GM23338 (cell line): ENCODE results near the gene MARCKSL1. TPM values are rescaled to one million over a fixed set of nuclear protein-coding genes. Genes with fewer than 3 reads are reported as not detected.

Experiments used
- ATAC-seq: fragments of 200-7000 bp; cut with Tn5 transposase; 3 replicates; pipeline ENCODE4 v1.9.1; 2020
- DNase-seq: peaks from one replicate; pipeline ENCODE4 v3.0.0-alpha.2; 2015; ENCODE audit warnings: low spot score
- H2AFZ ChIP-seq: fragments of 200-600 bp; sonication (generic); 2 replicates; pipeline ENCODE4 v1.8.0; 2016; ENCODE audit warnings: antibody characterized with exemption, mild to moderate bottlenecking, moderate library complexity
- H3F3A ChIP-seq: fragments of 200-600 bp; sonication (generic); replicated peaks from 2 replicates; pipeline ENCODE4 v1.8.0; 2017; ENCODE audit warnings: antibody characterized with exemption, mixed run types, low read depth
- H3K27ac ChIP-seq: fragments of 200-600 bp; sonication (generic); 2 replicates; pipeline ENCODE4 v1.6.1; 2016; ENCODE audit warnings: low read depth
- H3K27me3 ChIP-seq: fragments of 200-600 bp; sonication (generic); 2 replicates; pipeline ENCODE4 v1.8.0; 2016; ENCODE audit warnings: mild to moderate bottlenecking, mixed run types, moderate library complexity; ENCODE audit not compliant: insufficient read depth
- H3K36me3 ChIP-seq: fragments of 200-600 bp; sonication (generic); 2 replicates; pipeline ENCODE4 v1.8.0; 2016; ENCODE audit warnings: mild to moderate bottlenecking; ENCODE audit not compliant: insufficient read depth
- H3K4me1 ChIP-seq: fragments of 200-600 bp; sonication (generic); 2 replicates; pipeline ENCODE4 v1.8.0; 2016; ENCODE audit warnings: mild to moderate bottlenecking, moderate library complexity; ENCODE audit not compliant: insufficient read depth
- H3K4me2 ChIP-seq: fragments of 200-600 bp; sonication (generic); 2 replicates; pipeline ENCODE4 v1.7.1; 2017; ENCODE audit warnings: mixed run types
- H3K4me3 ChIP-seq: fragments of 200-600 bp; sonication (generic); 2 replicates; pipeline ENCODE4 v1.6.1; 2016; ENCODE audit warnings: mixed run types
- H3K79me2 ChIP-seq: fragments of 200-600 bp; sonication (generic); replicated peaks from 2 replicates; pipeline ENCODE4 v1.8.0; 2017; ENCODE audit warnings: mild to moderate bottlenecking; ENCODE audit not compliant: insufficient read depth
- H3K9me2 ChIP-seq: fragments of 200-600 bp; sonication (generic); 2 replicates; pipeline ENCODE4 v1.8.0; 2017; ENCODE audit not compliant: insufficient read depth
- H4K20me1 ChIP-seq: fragments of 200-600 bp; sonication (generic); replicated peaks from 2 replicates; pipeline ENCODE4 v1.8.0; 2017; ENCODE audit warnings: mild to moderate bottlenecking; ENCODE audit not compliant: insufficient read depth
- H3K27ac Mint-ChIP-seq: 2 replicates; pipeline ENCODE4 v1.8.0; 2020; ENCODE audit warnings: inconsistent platforms, mild to moderate bottlenecking, moderate library complexity, mixed read lengths
- H3K27me3 Mint-ChIP-seq: 3 replicates; pipeline ENCODE4 v1.8.0; 2022; ENCODE audit warnings: low read depth, mild to moderate bottlenecking, moderate library complexity, mixed read lengths, inconsistent platforms; ENCODE audit not compliant: insufficient read depth, poor library complexity
- H3K36me3 Mint-ChIP-seq: 3 replicates; pipeline ENCODE4 v1.8.0; 2021; ENCODE audit warnings: low read depth, mild to moderate bottlenecking, inconsistent platforms, moderate library complexity, mixed read lengths
- H3K4me1 Mint-ChIP-seq: 3 replicates; pipeline ENCODE4 v1.8.0; 2020; ENCODE audit warnings: mild to moderate bottlenecking, inconsistent platforms, mixed read lengths
- H3K4me3 Mint-ChIP-seq: 3 replicates; pipeline ENCODE4 v1.8.0; 2021; ENCODE audit warnings: moderate library complexity, mild to moderate bottlenecking, inconsistent platforms, mixed read lengths
- H3K9me3 Mint-ChIP-seq: 3 replicates; pipeline ENCODE4 v1.8.0; 2020; ENCODE audit warnings: moderate library complexity, mild to moderate bottlenecking, inconsistent platforms, mixed read lengths
- ETS1 ChIP-seq: IDR thresholded peaks from 2 replicates; pipeline ENCODE4 v1.6.1; 2016; ENCODE audit warnings: antibody characterized with exemption
- EZH2 ChIP-seq: fragments of 200-600 bp; sonication (generic); IDR thresholded peaks from one replicate; pipeline ENCODE4 v1.8.0; 2017; ENCODE audit warnings: antibody characterized with exemption, mild to moderate bottlenecking, low read depth; ENCODE audit not compliant: unreplicated experiment
- EZH2phosphoT487 ChIP-seq: fragments of 200-600 bp; sonication (generic); IDR thresholded peaks from one replicate; pipeline ENCODE4 v1.8.1; 2018; ENCODE audit warnings: antibody characterized with exemption; ENCODE audit not compliant: unreplicated experiment
- JUNB ChIP-seq: IDR thresholded peaks from one replicate; pipeline ENCODE4 v1.6.1; 2016; ENCODE audit warnings: antibody characterized with exemption; ENCODE audit not compliant: unreplicated experiment
- POLR2AphosphoS5 ChIP-seq: IDR thresholded peaks from 2 replicates; pipeline ENCODE4 v1.6.1; 2016; ENCODE audit warnings: antibody characterized with exemption, low read depth
- REST ChIP-seq: IDR thresholded peaks from one replicate; pipeline ENCODE4 v1.6.1; 2018; ENCODE audit warnings: antibody characterized with exemption; ENCODE audit not compliant: unreplicated experiment
- STAT1 ChIP-seq: IDR thresholded peaks from one replicate; pipeline ENCODE4 v1.6.1; 2016; ENCODE audit warnings: antibody characterized with exemption; ENCODE audit not compliant: unreplicated experiment
- ZNF114 ChIP-seq: fragments of 250-450 bp; sonication (Bioruptor Pico); IDR thresholded peaks from 2 replicates; pipeline ENCODE4 v1.5.0; 2020; ENCODE audit warnings: mild to moderate bottlenecking, moderate library complexity
- ZNF331 ChIP-seq: fragments of 250-450 bp; sonication (Bioruptor Pico); IDR thresholded peaks from 2 replicates; pipeline ENCODE4 v1.5.0; 2020; ENCODE audit warnings: low read depth, mild to moderate bottlenecking, moderate library complexity
- ZNF462 ChIP-seq: fragments of 250-450 bp; sonication (Bioruptor Pico); IDR thresholded peaks from 2 replicates; pipeline ENCODE4 v1.5.0; 2020; ENCODE audit warnings: mild to moderate bottlenecking, moderate library complexity
- polyA plus RNA-seq: library from polyadenylated mRNA; unstranded; fragments of >200 nt; fragmentation: Nextera tagmentation; extraction: Ambion mirVana; gene quantifications from 2 replicates; pipeline ENCODE4 v1.2.1, GENCODE V29; 2016
- total RNA-seq: library from RNA; depleted of rRNA; stranded (reverse); fragments of >200 nt; shearing (Covaris generic); gene quantifications from 2 replicates; pipeline ENCODE4 v1.2.3, GENCODE V29; 2014
- TF ChIP-seq, protein P1 (sequence below), 2 experiments: fragments of 200-600 bp in 1 of 2; sonication (generic) in 1 of 2; conservative IDR thresholded peaks; 2 replicates each; pipeline versions ENCODE4 v1.5.1 to v1.6.1; 2016 to 2017; ENCODE audit warnings: antibody characterized with exemption in 2 of 2, low read depth in 2 of 2, mild to moderate bottlenecking in 2 of 2, moderate library complexity in 1 of 2

The MARCKSL1 gene
- total and polyA plus RNA-seq, 2 experiments from 2014 or later = 329 to 553 TPM

DNA sequence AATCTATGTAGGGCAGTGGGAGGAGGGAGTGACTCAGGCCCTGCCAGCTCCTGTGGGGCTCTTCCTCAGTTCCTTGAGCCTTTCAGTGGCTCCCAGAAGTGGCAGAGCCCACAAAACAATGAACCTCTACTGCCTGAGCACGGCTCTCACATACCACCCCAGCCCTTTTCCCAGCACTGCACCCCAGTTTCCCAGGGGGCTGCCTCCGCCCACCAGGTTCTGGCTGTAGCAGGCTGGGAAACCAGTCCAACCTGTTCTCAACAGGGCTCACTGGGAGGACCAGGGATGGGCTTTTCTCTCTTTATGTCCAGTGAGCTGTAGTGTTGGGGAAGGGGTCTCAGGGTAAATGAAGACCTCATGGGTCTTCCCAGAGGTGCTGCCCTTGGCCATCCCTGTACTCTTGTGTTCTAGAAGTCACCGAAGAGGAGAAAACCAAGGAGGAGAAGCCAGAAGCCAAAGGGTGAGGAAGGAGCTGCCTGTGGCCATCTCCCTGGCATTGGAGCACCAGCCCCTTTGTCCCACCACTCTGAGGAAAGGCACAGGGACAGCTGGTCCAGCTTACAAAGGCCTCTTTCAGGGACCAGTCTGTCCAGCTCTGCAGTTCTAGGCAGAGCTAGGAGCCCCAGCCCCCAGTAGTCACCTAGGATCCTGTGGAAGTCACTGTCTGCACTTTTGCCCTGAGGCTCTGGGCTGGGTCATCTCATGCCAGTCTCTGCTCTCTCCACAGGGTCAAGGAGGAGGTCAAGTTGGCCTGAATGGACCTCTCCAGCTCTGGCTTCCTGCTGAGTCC lies 3.5 kb downstream of the MARCKSL1 start (continued):
- TF ChIP-seq STAT1 (no peak), EZH2phosphoT487 (no peak), ETS1 (no peak)
- TF ChIP-seq, protein P1, sequence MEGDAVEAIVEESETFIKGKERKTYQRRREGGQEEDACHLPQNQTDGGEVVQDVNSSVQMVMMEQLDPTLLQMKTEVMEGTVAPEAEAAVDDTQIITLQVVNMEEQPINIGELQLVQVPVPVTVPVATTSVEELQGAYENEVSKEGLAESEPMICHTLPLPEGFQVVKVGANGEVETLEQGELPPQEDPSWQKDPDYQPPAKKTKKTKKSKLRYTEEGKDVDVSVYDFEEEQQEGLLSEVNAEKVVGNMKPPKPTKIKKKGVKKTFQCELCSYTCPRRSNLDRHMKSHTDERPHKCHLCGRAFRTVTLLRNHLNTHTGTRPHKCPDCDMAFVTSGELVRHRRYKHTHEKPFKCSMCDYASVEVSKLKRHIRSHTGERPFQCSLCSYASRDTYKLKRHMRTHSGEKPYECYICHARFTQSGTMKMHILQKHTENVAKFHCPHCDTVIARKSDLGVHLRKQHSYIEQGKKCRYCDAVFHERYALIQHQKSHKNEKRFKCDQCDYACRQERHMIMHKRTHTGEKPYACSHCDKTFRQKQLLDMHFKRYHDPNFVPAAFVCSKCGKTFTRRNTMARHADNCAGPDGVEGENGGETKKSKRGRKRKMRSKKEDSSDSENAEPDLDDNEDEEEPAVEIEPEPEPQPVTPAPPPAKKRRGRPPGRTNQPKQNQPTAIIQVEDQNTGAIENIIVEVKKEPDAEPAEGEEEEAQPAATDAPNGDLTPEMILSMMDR (conservative IDR thresholded peaks at IDR 0.05; ENCODE audit: low read depth in 2 of 2) = no peak

GRCh38 chr1:32331549-32331948 lies 4.5 kb downstream of the MARCKSL1 start:
- no peak for TF ChIP-seq ZNF331 (CRISPR knock-in tag)
- no peak for TF ChIP-seq EZH2
- no peak for TF ChIP-seq ZNF462 (CRISPR knock-in tag)
- no peak for TF ChIP-seq ZNF114 (CRISPR knock-in tag)
- no peak for TF ChIP-seq JUNB
- no peak for TF ChIP-seq POLR2AphosphoS5
- no peak for TF ChIP-seq REST
- Histone ChIP-seq H3K27me3 (peaks cover under 1% of the 10 kb centered on the region; the same call in 1 of the 2 replicates), H3K27ac (peak overlapping the region; percentile 90), H3F3A (peaks cover 35% of the 10 kb centered on the region), H3K4me3 (no peak overlapping the region), H3K4me2 (no peak overlapping the region), H3K36me3 (peaks cover 5% of the 10 kb centered on the region), H3K79me2 (peaks cover 18% of the 10 kb centered on the region), H3K9me2 (no peaks in the 10 kb centered on the region), H2AFZ (no peak overlapping the region), H4K20me1 (peaks cover 40% of the 10 kb centered on the region), H3K4me1 (peaks cover 27% of the 10 kb centered on the region)
- DNase-seq (no peak), ATAC-seq (no peak)
- Mint-ChIP-seq H3K36me3 (peaks cover 79% of the 10 kb centered on the region), H3K4me3 (peak overlapping the region; percentile 45; the same call in 1 of the 3 replicates), H3K9me3 (peaks cover 5% of the 10 kb centered on the region; the same call in 2 of the 3 replicates), H3K27ac (peak overlapping the region; percentile 80), H3K27me3 (peaks cover 37% of the 10 kb centered on the region), H3K4me1 (peaks cover 32% of the 10 kb centered on the region)
